ENCODE measurements around the gene OBSCN. TPM values are rescaled to one million over a fixed set of nuclear protein-coding genes. Genes with fewer than 3 reads are reported as not detected.

Gene OBSCN
- total RNA-seq, 1 donor from 2014 or later = 28.6 TPM

DNA sequence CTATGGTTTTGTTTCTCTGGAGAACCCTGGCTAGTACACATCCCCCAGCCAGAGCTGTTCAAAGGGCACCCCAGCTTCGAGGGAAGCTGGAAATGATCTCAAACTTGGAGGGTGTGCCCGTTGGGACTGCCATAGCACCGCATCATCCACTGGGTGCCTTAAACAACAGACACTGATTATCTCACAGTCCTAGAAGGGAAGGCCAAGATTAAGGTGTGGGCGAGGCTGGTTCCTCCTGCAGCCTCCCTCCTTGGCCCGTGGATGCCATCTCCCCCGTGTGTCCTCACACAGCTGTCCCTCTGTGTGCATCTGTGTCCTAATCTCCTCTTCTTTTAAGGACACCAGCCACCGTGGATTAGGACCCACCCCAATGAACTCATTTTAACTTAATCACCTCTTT is 46.5 kb upstream of the OBSCN start:
- no peaks in the 10 kb centered on the region for H3K27me3 ChIP-seq

DNA sequence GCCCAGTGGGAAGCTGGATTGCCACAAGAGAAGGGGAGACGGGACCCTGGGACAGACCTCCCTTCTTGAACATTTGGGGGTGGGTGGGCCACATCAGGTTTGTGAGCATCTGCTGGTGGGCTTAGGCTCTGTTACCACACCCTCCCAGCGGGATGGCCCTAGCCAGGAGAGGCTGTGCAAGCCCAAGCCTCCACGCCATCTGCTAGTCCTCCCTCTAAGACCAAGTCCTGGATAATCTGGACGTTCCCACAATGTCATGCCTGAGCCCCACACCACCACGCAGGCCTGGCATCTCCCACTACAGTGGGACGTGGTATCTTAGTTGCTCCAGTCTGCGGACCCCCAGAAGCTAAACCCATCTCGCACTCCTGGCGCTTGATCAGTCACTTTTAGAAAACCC is 46.0 kb upstream of the OBSCN start:
- Histone ChIP-seq H3K9me3 (no peaks in the 10 kb centered on the region), H3K36me3 (no peaks in the 10 kb centered on the region), H3K4me3 (no peak overlapping the region), H3K4me1 (peaks cover 0 to 11% of the 10 kb centered on the region in 2 donors), H3K27me3 (no peaks in the 10 kb centered on the region), H3K27ac (peak overlapping the region in 1 of 2 donors; percentile 33)
- intact Hi-C loops (cut with DNase I) = no loop called here
- DNase-seq (ENCODE audit: low spot score in 2 of 2) = no peak
- TF ChIP-seq, protein P1, sequence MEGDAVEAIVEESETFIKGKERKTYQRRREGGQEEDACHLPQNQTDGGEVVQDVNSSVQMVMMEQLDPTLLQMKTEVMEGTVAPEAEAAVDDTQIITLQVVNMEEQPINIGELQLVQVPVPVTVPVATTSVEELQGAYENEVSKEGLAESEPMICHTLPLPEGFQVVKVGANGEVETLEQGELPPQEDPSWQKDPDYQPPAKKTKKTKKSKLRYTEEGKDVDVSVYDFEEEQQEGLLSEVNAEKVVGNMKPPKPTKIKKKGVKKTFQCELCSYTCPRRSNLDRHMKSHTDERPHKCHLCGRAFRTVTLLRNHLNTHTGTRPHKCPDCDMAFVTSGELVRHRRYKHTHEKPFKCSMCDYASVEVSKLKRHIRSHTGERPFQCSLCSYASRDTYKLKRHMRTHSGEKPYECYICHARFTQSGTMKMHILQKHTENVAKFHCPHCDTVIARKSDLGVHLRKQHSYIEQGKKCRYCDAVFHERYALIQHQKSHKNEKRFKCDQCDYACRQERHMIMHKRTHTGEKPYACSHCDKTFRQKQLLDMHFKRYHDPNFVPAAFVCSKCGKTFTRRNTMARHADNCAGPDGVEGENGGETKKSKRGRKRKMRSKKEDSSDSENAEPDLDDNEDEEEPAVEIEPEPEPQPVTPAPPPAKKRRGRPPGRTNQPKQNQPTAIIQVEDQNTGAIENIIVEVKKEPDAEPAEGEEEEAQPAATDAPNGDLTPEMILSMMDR (IDR thresholded peaks at IDR 0.05) = no peak

More for the DNA sequence above, 46.5 kb upstream of the OBSCN start:
- no peak for DNase-seq (ENCODE audit: low spot score in 2 of 2)
- H3K27ac ChIP-seq = no peak overlapping the region
- no peaks in the 10 kb centered on the region for H3K9me3 ChIP-seq
- H3K4me3 ChIP-seq = no peak overlapping the region
- TF ChIP-seq, protein P1 (IDR thresholded peaks at IDR 0.05) = no peak
- peaks cover 0 to 8% of the 10 kb centered on the region in 2 donors for H3K4me1 ChIP-seq
- intact Hi-C loops (cut with DNase I) = no loop called here
- no peaks in the 10 kb centered on the region for H3K36me3 ChIP-seq

DNA sequence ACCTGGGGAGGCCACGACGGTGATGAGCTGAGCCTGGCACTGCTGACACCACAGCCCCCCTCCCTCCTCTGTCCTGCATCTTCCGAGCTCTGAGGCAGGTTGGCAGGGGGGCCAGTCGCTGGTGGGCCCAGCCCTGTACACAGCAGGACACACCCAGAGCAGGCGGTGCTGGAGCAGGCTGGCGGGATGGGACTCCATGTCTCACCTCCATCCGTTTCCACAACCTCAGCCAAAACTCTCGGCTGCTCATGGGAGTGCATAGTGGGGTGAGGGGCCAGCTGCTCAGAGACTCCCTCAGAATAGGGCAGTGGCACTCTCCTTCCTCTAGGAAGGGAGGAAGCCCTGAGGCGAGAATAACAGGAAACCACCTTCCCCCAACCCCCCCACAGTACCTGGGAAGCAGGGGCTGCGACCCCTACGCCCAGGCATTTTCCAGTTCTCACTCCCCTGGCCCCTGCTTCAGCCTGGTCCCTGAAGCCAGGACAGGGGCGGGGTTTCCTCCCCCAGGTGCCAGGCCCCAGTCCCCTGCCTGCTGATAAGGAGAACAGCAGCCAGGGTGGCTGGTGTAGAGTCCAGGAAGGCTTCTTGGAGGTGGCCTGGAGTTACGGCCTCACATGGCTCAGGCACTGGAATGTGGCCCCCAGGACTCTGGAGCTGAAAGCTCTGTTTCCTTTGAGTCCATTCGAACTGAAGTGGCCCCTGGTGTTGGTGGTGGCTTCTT is 45.4 kb upstream of the OBSCN start:
- Histone ChIP-seq H3K27me3 (no peaks in the 10 kb centered on the region), H3K4me1 (peaks cover 0 to 11% of the 10 kb centered on the region in 2 donors), H3K27ac (peak overlapping the region in 1 of 2 donors; percentile 25), H3K4me3 (no peak overlapping the region), H3K36me3 (no peaks in the 10 kb centered on the region), H3K9me3 (no peaks in the 10 kb centered on the region)
- intact Hi-C loops (cut with DNase I) = no loop called here
- DNase-seq (ENCODE audit: low spot score in 2 of 2) = no peak
- TF ChIP-seq, protein P1 (IDR thresholded peaks at IDR 0.05) = no peak

DNA sequence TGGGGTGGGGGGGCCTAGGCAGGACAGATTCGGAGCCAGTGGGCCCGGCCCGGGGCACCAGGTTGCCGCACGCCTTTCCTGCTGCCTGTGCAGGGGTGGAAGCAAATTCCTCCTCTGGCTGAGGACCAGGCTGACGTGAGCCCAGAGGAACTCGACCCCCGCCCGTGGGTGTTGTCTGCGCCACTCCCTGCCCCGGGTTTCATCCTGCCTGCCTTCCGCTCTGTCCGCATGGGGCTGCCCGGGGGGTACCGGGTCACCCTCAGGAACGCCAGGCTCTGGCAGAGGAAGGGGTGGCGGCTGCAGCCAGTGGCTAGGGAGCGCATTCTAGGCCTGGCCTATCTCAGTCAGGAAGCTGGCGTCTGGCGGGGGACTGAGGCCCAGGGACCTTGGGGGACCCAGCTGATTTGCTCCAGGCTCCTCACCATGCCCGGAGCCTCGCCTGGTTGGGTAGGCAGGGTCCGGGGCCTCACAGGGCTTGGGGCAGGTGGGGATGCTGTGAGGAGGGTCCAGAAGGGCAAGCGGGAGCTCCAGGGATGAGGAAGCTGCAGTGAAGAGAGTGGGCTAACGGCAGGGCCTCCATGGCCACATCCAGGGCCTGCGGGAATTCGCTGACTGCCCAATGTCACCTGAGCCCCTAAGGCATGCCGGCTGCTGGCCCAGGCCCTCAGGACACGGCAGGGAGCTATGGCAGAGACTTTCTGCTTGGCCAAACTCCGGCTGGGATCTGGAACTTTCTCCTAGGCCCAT is 44.7 kb upstream of the OBSCN start:
- Histone ChIP-seq H3K4me1 (peaks cover 0 to 11% of the 10 kb centered on the region in 2 donors), H3K27ac (peak overlapping the region in 1 of 2 donors; percentile 25), H3K27me3 (no peaks in the 10 kb centered on the region), H3K36me3 (no peaks in the 10 kb centered on the region), H3K9me3 (no peaks in the 10 kb centered on the region), H3K4me3 (no peak overlapping the region)
- TF ChIP-seq, protein P1 (IDR thresholded peaks at IDR 0.05) = no peak
- intact Hi-C loops (cut with DNase I) = no loop called here
- DNase-seq (ENCODE audit: low spot score in 2 of 2) = no peak

DNA sequence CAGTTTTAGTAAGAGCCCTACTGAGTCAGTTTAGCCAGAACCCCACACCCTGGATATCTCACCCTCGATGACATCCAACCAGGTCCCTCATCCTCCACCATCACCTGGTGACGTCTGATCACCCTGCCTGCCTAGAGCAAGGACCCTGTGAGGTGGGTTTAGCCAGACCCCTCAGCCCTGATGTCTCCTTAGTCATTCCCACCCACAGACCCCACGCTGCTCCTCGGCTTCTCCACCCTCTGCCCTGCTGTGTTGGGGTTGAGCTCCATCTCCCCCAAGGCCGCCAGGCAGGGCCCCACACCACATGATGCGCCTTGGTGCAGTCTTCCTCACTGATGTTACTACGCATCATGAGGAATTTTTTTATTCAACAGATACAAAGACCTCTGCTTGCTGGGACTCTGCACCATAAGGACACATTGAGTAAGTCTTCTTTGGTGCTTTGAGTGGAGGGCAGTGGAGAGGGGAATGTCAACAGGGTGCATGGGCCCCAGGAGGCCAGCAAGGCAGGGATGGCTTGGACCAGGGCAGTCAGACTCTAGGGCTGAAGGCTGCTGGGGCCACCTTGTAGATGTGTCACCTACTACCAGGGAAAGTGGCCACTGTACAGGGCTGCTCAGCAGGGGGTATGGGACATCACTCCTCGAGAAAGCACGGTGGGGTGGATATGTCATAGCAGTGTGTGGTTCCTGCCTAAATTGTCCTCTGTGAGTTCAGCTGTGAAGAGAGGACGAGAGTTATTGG is 43.9 kb upstream of the OBSCN start:
- DNase-seq (ENCODE audit: low spot score in 2 of 2) = no peak
- TF ChIP-seq, protein P1 (IDR thresholded peaks at IDR 0.05) = no peak
- H3K27ac ChIP-seq = peak overlapping the region in 1 of 2 donors; percentile 20
- H3K36me3 ChIP-seq = no peaks in the 10 kb centered on the region
- H3K4me3 ChIP-seq = no peak overlapping the region
- no peaks in the 10 kb centered on the region for H3K27me3 ChIP-seq
- H3K4me1 ChIP-seq = peaks cover 0 to 11% of the 10 kb centered on the region in 2 donors
- no peaks in the 10 kb centered on the region for H3K9me3 ChIP-seq
- intact Hi-C loops (cut with DNase I) = no loop called here
